CD14-positive monocyte (primary cell): ENCODE measurements around the gene DAZAP1. TPM values are rescaled to one million over a fixed set of nuclear protein-coding genes. Genes with fewer than 3 reads are reported as not detected.
A peak's percentile ranks its signal among the peaks of the same experiment; 100 is the strongest.

Experiments
- DNase-seq, 3 donors: peaks; one replicate each; pipeline ENCODE4 v3.0.0-alpha.2; 2011 to 2022
- H2AFZ ChIP-seq: 2 replicates; pipeline ENCODE4 v1.6.0; 2012; ENCODE audit warnings: mild to moderate bottlenecking, low read depth, low read length, inconsistent platforms; ENCODE audit not compliant: insufficient read depth, poor library complexity, severe bottlenecking
- H3K27ac ChIP-seq, 2 donors: 1 replicate in 1 of 2; 2 replicates in 1 of 2; pipeline ENCODE4 v1.5.1; 2012 to 2013; ENCODE audit warnings: low read length in 2 of 2, control low read depth in 1 of 2, inconsistent platforms in 1 of 2, low read depth in 1 of 2, mild to moderate bottlenecking in 1 of 2
- H3K27me3 ChIP-seq, 2 donors: one replicate each; pipeline versions ENCODE4 v1.6.0 to v1.6.1; 2011 to 2013; ENCODE audit warnings: low read length in 2 of 2; ENCODE audit not compliant: control insufficient read depth in 2 of 2, insufficient read depth in 2 of 2
- H3K36me3 ChIP-seq, 2 donors: replicated peaks in 1 of 2; 1 replicate in 1 of 2; 2 replicates in 1 of 2; pipeline versions ENCODE4 v1.5.1 to v1.6.1; 2012 to 2013; ENCODE audit warnings: low read length in 2 of 2, control low read depth in 1 of 2, inconsistent platforms in 1 of 2, mild to moderate bottlenecking in 1 of 2; ENCODE audit not compliant: insufficient read depth in 2 of 2, control insufficient read depth in 1 of 2
- H3K4me1 ChIP-seq, 2 donors: 1 replicate in 1 of 2; 2 replicates in 1 of 2; pipeline versions ENCODE4 v1.5.1 to v1.6.1; 2012 to 2013; ENCODE audit warnings: low read length in 2 of 2, control low read depth in 1 of 2, inconsistent platforms in 1 of 2, mild to moderate bottlenecking in 1 of 2, moderate library complexity in 1 of 2; ENCODE audit not compliant: insufficient read depth in 2 of 2, control insufficient read depth in 1 of 2
- H3K4me2 ChIP-seq: replicated peaks from 2 replicates; pipeline ENCODE3; 2012; ENCODE audit warnings: low read length, moderate library complexity, mild to moderate bottlenecking; ENCODE audit not compliant: poor library complexity, severe bottlenecking; ENCODE audit errors: extremely low read depth
- H3K4me3 ChIP-seq, 3 experiments: fragments of 200-600 bp in 1 of 3; sonication (generic) in 1 of 3; replicated peaks in 1 of 3; 1 replicate in 2 of 3; 2 replicates in 1 of 3; pipeline ENCODE4 v1.5.1; 2011 to 2013; ENCODE audit warnings: low read length in 3 of 3, mild to moderate bottlenecking in 3 of 3, control low read depth in 2 of 3, low read depth in 2 of 3, inconsistent platforms in 1 of 3, moderate library complexity in 1 of 3
- H3K79me2 ChIP-seq: 2 replicates; pipeline ENCODE4 v1.6.0; 2012; ENCODE audit warnings: mild to moderate bottlenecking, control low read depth, inconsistent platforms, low read length, moderate library complexity; ENCODE audit not compliant: insufficient read depth
- H3K9ac ChIP-seq: 2 replicates; pipeline ENCODE4 v1.6.0; 2017; ENCODE audit warnings: low read length, mild to moderate bottlenecking; ENCODE audit not compliant: insufficient read depth, poor library complexity, severe bottlenecking
- H3K9me3 ChIP-seq, 2 donors: replicated peaks in 1 of 2; 1 replicate in 1 of 2; 2 replicates in 1 of 2; pipeline versions ENCODE4 v1.5.1 to v1.6.1; 2012 to 2013; ENCODE audit warnings: low read length in 2 of 2, control low read depth in 1 of 2; ENCODE audit not compliant: control insufficient read depth in 1 of 2, insufficient read depth in 1 of 2
- H4K20me1 ChIP-seq: 2 replicates; pipeline ENCODE4 v1.6.0; 2012; ENCODE audit warnings: mild to moderate bottlenecking, low read length, control low read depth, moderate library complexity; ENCODE audit not compliant: insufficient read depth
- H3K27ac Mint-ChIP-seq, 7 donors: one replicate each; pipeline ENCODE4 v1.8.0; 2020; ENCODE audit warnings: mild to moderate bottlenecking in 7 of 7, mixed read lengths in 7 of 7, moderate library complexity in 6 of 7, inconsistent platforms in 2 of 7
- H3K27me3 Mint-ChIP-seq, 3 donors: one replicate each; pipeline ENCODE4 v1.8.0; 2021 to 2022; ENCODE audit warnings: low read depth in 3 of 3, mild to moderate bottlenecking in 3 of 3, mixed read lengths in 3 of 3, moderate library complexity in 3 of 3, inconsistent platforms in 1 of 3
- H3K36me3 Mint-ChIP-seq, 2 donors: one replicate each; pipeline ENCODE4 v1.8.0; 2020; ENCODE audit warnings: mixed read lengths in 2 of 2, inconsistent platforms in 1 of 2, mild to moderate bottlenecking in 1 of 2
- H3K4me1 Mint-ChIP-seq: one replicate; pipeline ENCODE4 v1.8.0; 2020; ENCODE audit warnings: mild to moderate bottlenecking, mixed read lengths
- H3K4me3 Mint-ChIP-seq, 2 donors: one replicate each; pipeline ENCODE4 v1.8.0; 2020; ENCODE audit warnings: mild to moderate bottlenecking in 2 of 2, mixed read lengths in 2 of 2, moderate library complexity in 1 of 2
- H3K9me3 Mint-ChIP-seq, 7 donors: one replicate each; pipeline ENCODE4 v1.8.0; 2020 to 2022; ENCODE audit warnings: mixed read lengths in 7 of 7, mild to moderate bottlenecking in 6 of 7, moderate library complexity in 6 of 7, inconsistent platforms in 2 of 7
- WGBS: methylation state at CpG from one replicate; pipeline ENCODE4 v1.1.5; 2013; ENCODE audit warnings: missing lambda C conversion rate; ENCODE audit not compliant: insufficient coverage; 5-methylcytosine and 5-hydroxymethylcytosine counted together
- intact Hi-C, 2 donors: fragments of 100-400 bp; cut with micrococcal nuclease; formaldehyde crosslinking; loops; one replicate each; pipeline versions ENCODE4 v1.15.0 to v1.15.1; 2023
- polyA plus RNA-seq, 3 donors: library from polyadenylated mRNA; depleted of rRNA in 1 of 3; unstranded in 2 of 3; stranded (reverse) in 1 of 3; fragments of 300-500 nt in 2 of 3; fragments of >200 nt in 1 of 3; fragmentation: Illumina TruSeq in 2 of 3; gene quantifications; 1 replicate in 2 of 3; 2 replicates in 1 of 3; pipeline ENCODE4 v1.2.3, GENCODE V29; 2012 to 2021
- TF ChIP-seq, protein P1 (sequence below): fragments of 200-600 bp; IDR thresholded peaks from one replicate; pipeline ENCODE4 v1.8.0; 2022; ENCODE audit warnings: antibody characterized with exemption, mild to moderate bottlenecking

The DAZAP1 gene
- polyA plus RNA-seq, 3 donors: 3.3 to 57.1 (median 4.2) TPM

DNA sequence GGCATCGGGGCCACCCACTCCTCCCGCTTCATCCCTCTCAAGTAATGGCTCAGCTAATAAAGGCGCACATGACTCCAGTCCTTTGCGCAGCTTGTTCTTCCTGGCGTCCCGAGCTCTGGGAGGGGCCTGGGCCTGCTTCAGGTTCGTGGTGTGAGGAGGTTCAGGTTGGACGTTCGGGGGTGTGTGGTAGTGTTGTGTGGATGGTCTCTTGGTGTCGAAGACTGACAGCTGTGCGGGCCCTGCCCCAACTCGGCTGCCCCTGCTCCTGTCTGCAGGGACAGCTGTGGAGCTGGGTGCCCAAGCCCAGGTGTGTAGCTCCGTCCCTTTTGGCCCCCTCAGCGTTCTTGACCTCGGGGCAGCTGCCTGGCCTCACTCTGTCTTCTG lies 33.0 kb downstream of the DAZAP1 start:
- Histone ChIP-seq H3K27ac (no peak overlapping the region), H3K79me2 (peaks cover 28% of the 10 kb centered on the region), H3K36me3 (peaks cover 27 to 40% of the 10 kb centered on the region in 2 donors), H3K27me3 (peaks cover 2 to 12% of the 10 kb centered on the region in 2 donors), H4K20me1 (peaks cover 69% of the 10 kb centered on the region), H3K4me3 (no peak overlapping the region), H3K9ac (peak overlapping the region; percentile 1), H2AFZ (no peak overlapping the region), H3K4me1 (peaks cover 22 to 37% of the 10 kb centered on the region in 2 donors), H3K9me3 (no peaks in the 10 kb centered on the region), H3K4me2 (no peak overlapping the region)
- Mint-ChIP-seq H3K9me3 (peaks cover 0 to 2% (median 0%) of the 10 kb centered on the region in 7 donors), H3K27ac (no peak overlapping the region), H3K27me3 (peaks cover 10 to 17% (median 10%) of the 10 kb centered on the region in 3 donors), H3K36me3 (peaks cover 36 to 39% of the 10 kb centered on the region in 2 donors), H3K4me3 (no peak overlapping the region), H3K4me1 (peaks cover 33% of the 10 kb centered on the region)
- intact Hi-C loops: loop anchor here (5.0 to 10.0 kb wide), 2 partner anchors 37 to 74 kb away; partner anchors contain the start of genes ADAMTSL5 (in 1 of the 2) and C19orf25 (in 1 of the 2)
- 93% methylated on average over 9 of the region's 15 CpGs for WGBS
- DNase-seq: no peak
- TF ChIP-seq, protein P1, sequence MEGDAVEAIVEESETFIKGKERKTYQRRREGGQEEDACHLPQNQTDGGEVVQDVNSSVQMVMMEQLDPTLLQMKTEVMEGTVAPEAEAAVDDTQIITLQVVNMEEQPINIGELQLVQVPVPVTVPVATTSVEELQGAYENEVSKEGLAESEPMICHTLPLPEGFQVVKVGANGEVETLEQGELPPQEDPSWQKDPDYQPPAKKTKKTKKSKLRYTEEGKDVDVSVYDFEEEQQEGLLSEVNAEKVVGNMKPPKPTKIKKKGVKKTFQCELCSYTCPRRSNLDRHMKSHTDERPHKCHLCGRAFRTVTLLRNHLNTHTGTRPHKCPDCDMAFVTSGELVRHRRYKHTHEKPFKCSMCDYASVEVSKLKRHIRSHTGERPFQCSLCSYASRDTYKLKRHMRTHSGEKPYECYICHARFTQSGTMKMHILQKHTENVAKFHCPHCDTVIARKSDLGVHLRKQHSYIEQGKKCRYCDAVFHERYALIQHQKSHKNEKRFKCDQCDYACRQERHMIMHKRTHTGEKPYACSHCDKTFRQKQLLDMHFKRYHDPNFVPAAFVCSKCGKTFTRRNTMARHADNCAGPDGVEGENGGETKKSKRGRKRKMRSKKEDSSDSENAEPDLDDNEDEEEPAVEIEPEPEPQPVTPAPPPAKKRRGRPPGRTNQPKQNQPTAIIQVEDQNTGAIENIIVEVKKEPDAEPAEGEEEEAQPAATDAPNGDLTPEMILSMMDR: no peak

DNA sequence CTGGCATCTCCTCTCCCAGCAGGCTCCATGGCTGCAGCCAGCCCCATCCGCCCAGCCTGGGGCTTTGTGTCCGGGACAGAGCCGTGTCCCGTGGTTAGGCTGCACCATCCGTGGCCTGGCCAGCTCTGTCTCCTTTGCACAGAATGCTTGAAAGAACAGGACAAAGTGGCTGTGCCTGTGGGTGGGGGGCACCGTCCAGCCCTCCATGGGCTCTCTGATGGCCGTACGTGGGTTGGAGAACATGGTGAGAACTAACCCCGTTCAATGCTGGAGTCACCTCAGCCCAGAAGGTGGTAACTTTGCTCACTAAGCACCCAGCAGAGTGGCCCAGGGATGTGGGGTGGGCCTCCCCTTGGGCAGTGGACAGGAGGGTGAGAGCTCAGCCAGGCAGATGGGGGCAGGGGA lies 33.6 kb downstream of the DAZAP1 start:
- Histone ChIP-seq H3K9ac (peak overlapping the region; percentile 1), H3K79me2 (peaks cover 28% of the 10 kb centered on the region), H3K27me3 (peaks cover 4 to 15% of the 10 kb centered on the region in 2 donors), H3K4me3 (no peak overlapping the region), H3K4me1 (peaks cover 24 to 43% of the 10 kb centered on the region in 2 donors), H4K20me1 (peaks cover 67% of the 10 kb centered on the region), H3K4me2 (no peak overlapping the region), H3K27ac (no peak overlapping the region), H3K36me3 (peaks cover 27 to 35% of the 10 kb centered on the region in 2 donors), H3K9me3 (no peaks in the 10 kb centered on the region), H2AFZ (no peak overlapping the region)
- H3K9me3 Mint-ChIP-seq: peaks cover 0 to 2% (median 0%) of the 10 kb centered on the region in 7 donors
- H3K4me3 Mint-ChIP-seq: no peak overlapping the region
- DNase-seq: no peak
- H3K4me1 Mint-ChIP-seq: peaks cover 31% of the 10 kb centered on the region
- H3K36me3 Mint-ChIP-seq: peaks cover 33 to 35% of the 10 kb centered on the region in 2 donors
- no peak overlapping the region for H3K27ac Mint-ChIP-seq
- TF ChIP-seq, protein P1: no peak
- intact Hi-C loops: loop anchor here (5.0 to 10.0 kb wide), 2 partner anchors 36 to 74 kb away; partner anchors contain the start of genes ADAMTSL5 (in 1 of the 2) and C19orf25 (in 1 of the 2)
- H3K27me3 Mint-ChIP-seq: peaks cover 11 to 23% (median 11%) of the 10 kb centered on the region in 3 donors
- WGBS: 93% methylated on average over 9 of the region's 9 CpGs
